Gastrocnemius medialis (tissue), 4 donors: ENCODE data around the gene COX5A. TPM values are rescaled to one million over a fixed set of nuclear protein-coding genes. Genes with fewer than 3 reads are reported as not detected.

Source experiments
- ATAC-seq, 2 donors: fragments of 150-250 bp; one replicate each; pipeline ENCODE4 v1.9.1; 2016
- DNase-seq, 2 donors: peaks; one replicate each; pipeline ENCODE4 v3.0.0-alpha.2; 2019
- H3K27ac ChIP-seq, 4 donors: fragments of 200-600 bp; sonication (generic); 1 replicate in 1 of 4; 2 replicates in 3 of 4; pipeline ENCODE4 v1.5.1; 2016 to 2018; ENCODE audit warnings: mild to moderate bottlenecking in 2 of 4, moderate library complexity in 1 of 4
- H3K27me3 ChIP-seq, 3 donors: fragments of 200-600 bp; sonication (generic) in 2 of 3; 1 replicate in 1 of 3; 2 replicates in 2 of 3; pipeline versions ENCODE4 v1.5.1 to v1.6.0; 2016 to 2019; ENCODE audit warnings: mild to moderate bottlenecking in 1 of 3, moderate library complexity in 1 of 3
- H3K36me3 ChIP-seq, 2 donors: fragments of 200-600 bp; sonication (generic) in 1 of 2; one replicate each; pipeline ENCODE4 v1.5.1; 2017 to 2018
- H3K4me1 ChIP-seq, 2 donors: fragments of 200-600 bp; sonication (generic) in 1 of 2; one replicate each; pipeline ENCODE4 v1.5.1; 2016 to 2017; ENCODE audit warnings: mild to moderate bottlenecking in 2 of 2
- H3K4me3 ChIP-seq, 4 donors: fragments of 200-600 bp; sonication (generic) in 3 of 4; 1 replicate in 1 of 4; 2 replicates in 3 of 4; pipeline ENCODE4 v1.5.1; 2016 to 2019; ENCODE audit warnings: mild to moderate bottlenecking in 2 of 4
- H3K9me3 ChIP-seq, 3 donors: fragments of 200-600 bp; sonication (generic) in 2 of 3; 1 replicate in 1 of 3; 2 replicates in 2 of 3; pipeline ENCODE4 v1.5.1; 2016 to 2019
- POLR2A ChIP-seq, 2 donors: fragments of 450-650 bp; IDR thresholded peaks; one replicate each; pipeline ENCODE4 v1.6.1; 2017; ENCODE audit warnings: antibody characterized with exemption in 2 of 2, mild to moderate bottlenecking in 2 of 2, moderate library complexity in 2 of 2
- in situ Hi-C, 4 donors: fragments of 200-750 bp; cut with MboI; loops; one replicate each; pipeline versions ENCODE4 v1.15.0 to v1.8.0; 2017; ENCODE audit warnings: low sequenced_read_pairs in 4 of 4
- intact Hi-C: fragments of 100-400 bp; cut with DNase I; formaldehyde crosslinking; loops from one replicate; pipeline ENCODE4 v1.15.1; 2023; ENCODE audit warnings: low total_unique reads
- total RNA-seq, 4 donors: library from RNA; depleted of rRNA; stranded (reverse); fragments of >200 nt; gene quantifications; one replicate each; pipeline versions ENCODE4 v1.1.0 to v1.2.3, GENCODE V29; 2016
- TF ChIP-seq, protein P1 (sequence below), 5 experiments: fragments of 450-650 bp in 3 of 5; fragments of 200-600 bp in 2 of 5; sonication (generic) in 2 of 5; IDR thresholded peaks in 4 of 5; conservative IDR thresholded peaks in 1 of 5; 1 replicate in 4 of 5; 2 replicates in 1 of 5; pipeline ENCODE4 v1.5.1; 2016 to 2019; ENCODE audit warnings: antibody characterized with exemption in 5 of 5, mild to moderate bottlenecking in 3 of 5, moderate library complexity in 3 of 5

Gene COX5A
- total RNA-seq, 4 donors from 2014 or later, result 425 to 558 (median 512) TPM

GRCh38 chr15:74957476-74958035 is 19.7 kb upstream of the COX5A start:
- ATAC-seq (no peak), DNase-seq (no peak)
- Histone ChIP-seq H3K36me3 (no peaks in the 10 kb centered on the region), H3K4me3 (peak overlapping the region; percentile 58 to 76 (median 68)), H3K4me1 (peaks cover 15 to 25% of the 10 kb centered on the region in 2 donors), H3K27me3 (peaks cover 46 to 50% (median 49%) of the 10 kb centered on the region in 3 donors), H3K9me3 (no peaks in the 10 kb centered on the region), H3K27ac (peak overlapping the region; percentile 67 to 74 (median 72))
- TF ChIP-seq, protein P1, sequence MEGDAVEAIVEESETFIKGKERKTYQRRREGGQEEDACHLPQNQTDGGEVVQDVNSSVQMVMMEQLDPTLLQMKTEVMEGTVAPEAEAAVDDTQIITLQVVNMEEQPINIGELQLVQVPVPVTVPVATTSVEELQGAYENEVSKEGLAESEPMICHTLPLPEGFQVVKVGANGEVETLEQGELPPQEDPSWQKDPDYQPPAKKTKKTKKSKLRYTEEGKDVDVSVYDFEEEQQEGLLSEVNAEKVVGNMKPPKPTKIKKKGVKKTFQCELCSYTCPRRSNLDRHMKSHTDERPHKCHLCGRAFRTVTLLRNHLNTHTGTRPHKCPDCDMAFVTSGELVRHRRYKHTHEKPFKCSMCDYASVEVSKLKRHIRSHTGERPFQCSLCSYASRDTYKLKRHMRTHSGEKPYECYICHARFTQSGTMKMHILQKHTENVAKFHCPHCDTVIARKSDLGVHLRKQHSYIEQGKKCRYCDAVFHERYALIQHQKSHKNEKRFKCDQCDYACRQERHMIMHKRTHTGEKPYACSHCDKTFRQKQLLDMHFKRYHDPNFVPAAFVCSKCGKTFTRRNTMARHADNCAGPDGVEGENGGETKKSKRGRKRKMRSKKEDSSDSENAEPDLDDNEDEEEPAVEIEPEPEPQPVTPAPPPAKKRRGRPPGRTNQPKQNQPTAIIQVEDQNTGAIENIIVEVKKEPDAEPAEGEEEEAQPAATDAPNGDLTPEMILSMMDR (IDR thresholded peaks at IDR 0.05 in 4 of 5, conservative IDR thresholded peaks at IDR 0.05 in 1 of 5), result no peak
- TF ChIP-seq POLR2A (IDR thresholded peaks at IDR 0.05), result no peak
- intact Hi-C loops (loop anchor here (2.0 kb wide), 2 partner anchors 19 to 65 kb away; partner anchors contain the start of genes COX5A and PPCDC), in situ Hi-C loops (no loop called here)

- peak; percentile 83 to 87 for ATAC-seq
- in situ Hi-C loops, result no loop called here
Observed at GRCh38 chr15:74956648-74957475, 19.0 kb upstream of the COX5A start, which contains the start of gene RPP25. TSS of gene RPP25 (minus strand) at chr15:74956772. CDS start at chr15:74956583, 189 bp downstream.

DNA sequence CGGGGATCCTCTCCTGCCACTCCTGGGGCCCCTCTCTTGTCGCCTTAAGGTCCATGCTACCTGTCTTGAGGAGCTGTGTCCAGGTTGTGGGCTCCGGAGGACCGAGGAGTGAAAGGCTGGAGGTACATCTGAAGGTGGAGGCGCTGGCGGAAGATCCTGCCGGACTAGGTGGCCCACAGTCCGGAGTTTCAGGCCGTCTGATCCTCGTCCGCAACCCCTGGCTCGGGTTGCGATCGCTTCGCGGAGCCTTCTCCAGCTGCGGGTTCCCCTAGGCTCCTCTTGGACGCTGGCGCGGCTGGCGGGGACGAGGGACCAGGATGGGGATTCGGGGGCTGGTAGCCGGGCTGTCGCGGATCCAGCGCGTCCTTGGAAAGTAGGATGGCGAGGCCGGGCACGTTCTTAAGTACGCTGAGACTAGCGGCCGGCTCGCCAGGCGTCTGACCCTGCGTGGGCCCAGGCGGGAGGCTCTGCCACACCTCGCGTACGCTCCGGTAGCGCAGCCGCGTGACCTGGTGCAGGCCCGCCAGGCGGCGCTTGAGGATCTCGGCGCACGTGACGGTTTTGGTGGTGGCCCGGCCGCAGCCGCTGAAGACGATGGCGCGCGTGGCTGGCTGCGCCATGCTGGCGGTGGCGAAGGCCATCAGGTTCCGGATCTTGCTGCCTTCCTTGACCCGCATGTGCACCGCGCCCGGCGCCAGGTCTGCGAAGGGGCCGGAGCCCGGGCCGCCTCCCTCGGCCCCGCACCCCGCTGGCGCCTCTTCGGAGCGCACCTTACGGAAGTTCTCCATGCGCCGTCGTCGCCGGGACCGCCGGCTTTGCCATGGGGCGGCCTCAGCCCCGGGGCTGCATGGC is 18.1 kb upstream of the COX5A start:
- TF ChIP-seq, protein P1 (IDR thresholded peaks at IDR 0.05 in 4 of 5, conservative IDR thresholded peaks at IDR 0.05 in 1 of 5), result peak in 3 of 5 experiments; percentile 43 to 45 (median 44)
- no peak for TF ChIP-seq POLR2A (IDR thresholded peaks at IDR 0.05)
- peak; percentile 52 to 59 for DNase-seq
- intact Hi-C loops, result loop anchor here (1.0 to 2.0 kb wide), 4 partner anchors 17 to 248 kb away; partner anchors contain the start of genes COX5A, PPCDC and SCAMP2
- no peaks in the 10 kb centered on the region for H3K36me3 ChIP-seq
- peaks cover 46 to 50% (median 49%) of the 10 kb centered on the region in 3 donors for H3K27me3 ChIP-seq
- no peaks in the 10 kb centered on the region for H3K9me3 ChIP-seq
- peaks cover 15 to 25% of the 10 kb centered on the region in 2 donors for H3K4me1 ChIP-seq
- peak overlapping the region; percentile 67 to 74 (median 72) for H3K27ac ChIP-seq
- H3K4me3 ChIP-seq, result peak overlapping the region; percentile 58 to 76 (median 68)
- ATAC-seq, result peak; percentile 21 to 52
- in situ Hi-C loops, result no loop called here

More at GRCh38 chr15:74956648-74957475, 19.0 kb upstream of the COX5A start, which contains the start of gene RPP25:
- Histone ChIP-seq H3K27ac (peak within 1 kb of the TSS; percentile 67 to 74 (median 72)), H3K4me1 (peaks cover 15 to 25% of the 10 kb centered on the region in 2 donors), H3K9me3 (no peaks in the 10 kb centered on the region), H3K4me3 (peak within 1 kb of the TSS; percentile 58 to 76 (median 68)), H3K27me3 (peaks cover 46 to 50% (median 49%) of the 10 kb centered on the region in 3 donors), H3K36me3 (no peaks in the 10 kb centered on the region)
- peak; percentile 54 to 75 for TF ChIP-seq POLR2A (IDR thresholded peaks at IDR 0.05)
- TF ChIP-seq, protein P1 (IDR thresholded peaks at IDR 0.05 in 4 of 5, conservative IDR thresholded peaks at IDR 0.05 in 1 of 5), result no peak
- intact Hi-C loops, result loop anchor here (1.0 to 2.0 kb wide), 4 partner anchors 18 to 247 kb away; partner anchors contain the start of genes COX5A, PPCDC and SCAMP2
- DNase-seq, result peak; percentile 44 to 53

GRCh38 chr15:74955017-74955416 is 17.1 kb upstream of the COX5A start:
- TF ChIP-seq, protein P1 (IDR thresholded peaks at IDR 0.05 in 4 of 5, conservative IDR thresholded peaks at IDR 0.05 in 1 of 5), result no peak
- TF ChIP-seq POLR2A (IDR thresholded peaks at IDR 0.05), result no peak
- DNase-seq, result no peak
- intact Hi-C loops (no loop called here), in situ Hi-C loops (no loop called here)
- Histone ChIP-seq H3K27me3 (peaks cover 42 to 49% (median 46%) of the 10 kb centered on the region in 3 donors), H3K9me3 (no peaks in the 10 kb centered on the region), H3K36me3 (no peaks in the 10 kb centered on the region), H3K27ac (no peak overlapping the region), H3K4me3 (no peak overlapping the region), H3K4me1 (peaks cover 15 to 25% of the 10 kb centered on the region in 2 donors)
- no peak for ATAC-seq
